Endothelial cell of umbilical vein (primary cell): ENCODE measurements around the gene NOL12. TPM values are rescaled to one million over a fixed set of nuclear protein-coding genes. Genes with fewer than 3 reads are reported as not detected.

Source experiments
- BruUV-seq: library from RNA; stranded (reverse); fragments of 400-500 nt; replicated peaks from 2 replicates; lab custom pipeline; 2021; lab: Mats Ljungman, UMichigan
- CTCF ChIA-PET: fragments of 300-600, 350-600 bp; sonication (Branson Sonifier 250); formaldehyde crosslinking; loops from one replicate; lab custom pipeline; 2021; ENCODE audit warnings: antibody characterized with exemption, inconsistent platforms; lab: Charles Lee
- POLR2A ChIA-PET: fragments of 300-600, 350-600 bp; sonication (Branson Sonifier 250); formaldehyde crosslinking; loops from one replicate; lab custom pipeline; 2021; ENCODE audit warnings: antibody characterized with exemption, inconsistent platforms; lab: Charles Lee
- DNase-seq: peaks from one replicate; pipeline ENCODE4 v3.0.0-alpha.2; 2011; ENCODE audit warnings: low read depth, low spot score
- FAIRE-seq: peaks from 2 replicates; lab custom pipeline; 2011; peaks lifted over from hg19 to GRCh38; lab: Jason Lieb, UNC
- H2AFZ ChIP-seq: 2 replicates; pipeline ENCODE4 v1.6.0; 2012; ENCODE audit warnings: low read depth, low read length, control low read depth, inconsistent platforms
- H3K27ac ChIP-seq: 2 replicates; pipeline ENCODE4 v1.5.1; 2011; ENCODE audit warnings: low read depth, mild to moderate bottlenecking, control low read depth, low read length, moderate library complexity; ENCODE audit not compliant: insufficient read depth
- H3K27me3 ChIP-seq, 2 experiments: 2 replicates each; pipeline versions ENCODE4 v1.6.0 to v1.6.1; 2011; ENCODE audit warnings: low read length in 2 of 2, mixed read lengths in 1 of 2; ENCODE audit not compliant: control insufficient read depth in 2 of 2, insufficient read depth in 2 of 2
- H3K36me3 ChIP-seq, 2 experiments: 2 replicates in 1 of 2; 3 replicates in 1 of 2; pipeline ENCODE4 v1.5.1; 2011; ENCODE audit warnings: low read length in 2 of 2, mild to moderate bottlenecking in 1 of 2, moderate library complexity in 1 of 2; ENCODE audit not compliant: control insufficient read depth in 2 of 2, insufficient read depth in 2 of 2; ENCODE audit errors: extremely low read depth in 1 of 2
- H3K4me1 ChIP-seq: 3 replicates; pipeline ENCODE4 v1.5.1; 2011; ENCODE audit warnings: mild to moderate bottlenecking, low read length; ENCODE audit not compliant: control insufficient read depth, insufficient read depth; ENCODE audit errors: extremely low read depth
- H3K4me2 ChIP-seq: 2 replicates; pipeline ENCODE4 v1.6.1; 2011; ENCODE audit warnings: low read length, control low read depth, mixed read lengths; ENCODE audit not compliant: insufficient read depth
- H3K4me3 ChIP-seq, 3 experiments: fragments of 200-600 bp in 1 of 3; sonication (generic), shearing (Covaris generic) in 1 of 3; replicated peaks in 1 of 3; 2 replicates each; pipeline ENCODE4 v1.5.1; 2011 to 2016; ENCODE audit warnings: control low read depth in 3 of 3, low read length in 3 of 3, mild to moderate bottlenecking in 2 of 3, inconsistent platforms in 1 of 3, low read depth in 1 of 3, moderate library complexity in 1 of 3; ENCODE audit not compliant: insufficient read depth in 1 of 3
- H3K79me2 ChIP-seq: 2 replicates; pipeline ENCODE4 v1.6.0; 2012; ENCODE audit warnings: low read length, inconsistent platforms; ENCODE audit not compliant: control insufficient read depth, insufficient read depth
- H3K9ac ChIP-seq: replicated peaks from 2 replicates; pipeline ENCODE3; 2011; ENCODE audit warnings: low read length, control low read depth; ENCODE audit not compliant: insufficient read depth; ENCODE audit errors: extremely low read depth
- H3K9me1 ChIP-seq: replicated peaks from 3 replicates; pipeline ENCODE4 v1.6.0; 2011; ENCODE audit warnings: mild to moderate bottlenecking, low read length; ENCODE audit not compliant: control insufficient read depth, insufficient read depth; ENCODE audit errors: extremely low read depth
- H3K9me3 ChIP-seq: replicated peaks from 2 replicates; pipeline ENCODE4 v1.5.1; 2012; ENCODE audit warnings: low read length, inconsistent platforms; ENCODE audit not compliant: control insufficient read depth, insufficient read depth
- H4K20me1 ChIP-seq: replicated peaks from 2 replicates; pipeline ENCODE3; 2011; ENCODE audit warnings: mild to moderate bottlenecking, low read length; ENCODE audit not compliant: control insufficient read depth, insufficient read depth; ENCODE audit errors: extremely low read depth
- EZH2 ChIP-seq: IDR thresholded peaks from 2 replicates; pipeline ENCODE4 v1.6.1; 2012; ENCODE audit warnings: borderline replicate concordance, low read depth, mild to moderate bottlenecking, moderate library complexity, low read length, inconsistent platforms; ENCODE audit not compliant: severe bottlenecking
- FOS ChIP-seq: IDR thresholded peaks from 2 replicates; pipeline ENCODE4 v1.6.1; 2011; ENCODE audit warnings: mild to moderate bottlenecking, low read length, moderate library complexity, borderline replicate concordance; ENCODE audit not compliant: insufficient read depth
- GATA2 ChIP-seq: IDR thresholded peaks from 2 replicates; pipeline ENCODE4 v1.7.0; 2011; ENCODE audit warnings: low read depth, mild to moderate bottlenecking, moderate library complexity, mixed read lengths, low read length; ENCODE audit not compliant: insufficient read length, insufficient read depth
- JUN ChIP-seq: IDR thresholded peaks from 2 replicates; pipeline ENCODE4 v1.6.1; 2011; ENCODE audit warnings: borderline replicate concordance, low read depth; ENCODE audit not compliant: insufficient read length, insufficient read depth
- MYC ChIP-seq: IDR thresholded peaks from one replicate; pipeline ENCODE4 v1.6.1; 2011; ENCODE audit warnings: mild to moderate bottlenecking, low read depth, low read length
- POLR2A ChIP-seq: IDR thresholded peaks from 2 replicates; pipeline ENCODE4 v1.6.1; 2012; ENCODE audit warnings: low read depth, mild to moderate bottlenecking, control low read depth, low read length
- POLR2AphosphoS5 ChIP-seq: IDR thresholded peaks from 2 replicates; pipeline ENCODE4 v1.6.1; 2012; ENCODE audit warnings: low read depth, mild to moderate bottlenecking, control low read depth, low read length, moderate library complexity; ENCODE audit not compliant: insufficient read depth
- dilution Hi-C: fragments of 300-500 bp; cut with MboI; formaldehyde crosslinking; loops from one replicate; pipeline ENCODE4 v1.15.0; 2019; ENCODE audit warnings: low sequenced_read_pairs; ENCODE audit not compliant: extremely low pct_ligation_motif_present
- intact Hi-C: fragments of 100-400 bp; cut with micrococcal nuclease; formaldehyde crosslinking; loops from one replicate; pipeline ENCODE4 v1.10.0; 2022
- polyA plus RNA-seq, 4 experiments: library from polyadenylated mRNA; depleted of rRNA in 3 of 4; stranded (reverse) in 3 of 4; unstranded in 1 of 4; fragments of >200 nt; gene quantifications; 2 replicates each; pipeline versions ENCODE4 v1.2.1 to v1.2.3, GENCODE V29; 2011 to 2012; ENCODE audit warnings: missing spikeins in 1 of 4
- total RNA-seq: library from RNA; stranded (reverse); gene quantifications from 2 replicates; pipeline ENCODE4 v1.2.3, GENCODE V29; 2021
- TF ChIP-seq, protein P1 (sequence below): IDR thresholded peaks from 2 replicates; pipeline ENCODE4 v1.6.1; 2011; ENCODE audit not compliant: insufficient read depth, insufficient read length
- TF ChIP-seq, protein P2 (sequence below), 2 donors: IDR thresholded peaks; 1 replicate in 1 of 2; 2 replicates in 1 of 2; pipeline ENCODE4 v1.5.1; 2011; ENCODE audit warnings: low read length in 2 of 2, mild to moderate bottlenecking in 2 of 2, moderate library complexity in 2 of 2, control low read depth in 1 of 2, inconsistent platforms in 1 of 2, low read depth in 1 of 2; ENCODE audit not compliant: insufficient read depth in 1 of 2; ENCODE audit errors: extremely low read depth in 1 of 2

The NOL12 gene
- total and polyA plus RNA-seq, 2 donors (not counting 3 experiments of a cell fraction or from before 2014, with no cell fraction given) = 23.2 to 29.1 TPM

DNA sequence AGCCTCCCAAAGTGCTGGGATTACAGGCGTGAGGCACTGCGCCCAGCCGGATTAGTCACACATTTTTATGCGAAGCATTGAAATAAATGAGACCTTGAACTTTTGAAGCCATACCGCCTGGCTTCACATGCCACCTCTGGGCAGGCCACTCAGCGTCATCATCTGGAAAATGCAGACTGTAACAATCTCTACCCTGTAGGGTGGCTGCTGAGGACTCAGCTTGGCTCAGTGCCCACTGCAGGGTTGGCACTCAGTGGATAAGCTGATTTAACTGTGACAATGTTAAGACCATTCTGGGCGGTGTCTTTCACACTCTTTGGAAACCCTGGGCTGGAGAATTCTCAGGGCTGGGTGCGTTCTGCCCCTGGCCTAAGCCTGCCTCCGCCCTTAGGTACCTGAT, 38.2 kb upstream of the NOL12 start:
- ChIA-PET POLR2A (no interaction called here), CTCF (interaction anchor here (1.9 kb wide), 1 partner anchor 34 kb away, joined by 6 read pairs; no protein-coding TSS in a partner anchor)
- Histone ChIP-seq H3K27ac (no peak overlapping the region), H3K4me3 (no peak overlapping the region), H3K9me3 (no peaks in the 10 kb centered on the region), H3K4me2 (no peak overlapping the region), H4K20me1 (no peaks in the 10 kb centered on the region), H3K4me1 (no peaks in the 10 kb centered on the region), H3K27me3 (no peaks in the 10 kb centered on the region), H3K9me1 (no peaks in the 10 kb centered on the region), H2AFZ (no peak overlapping the region), H3K79me2 (no peaks in the 10 kb centered on the region), H3K9ac (no peak overlapping the region), H3K36me3 (no peaks in the 10 kb centered on the region)
- DNase-seq (no peak), FAIRE-seq (no peak)
- dilution Hi-C loops (no loop called here), intact Hi-C loops (no loop called here)
- no TSS peak for BruUV-seq
- no peak for TF ChIP-seq POLR2AphosphoS5
- TF ChIP-seq GATA2 = no peak

DNA sequence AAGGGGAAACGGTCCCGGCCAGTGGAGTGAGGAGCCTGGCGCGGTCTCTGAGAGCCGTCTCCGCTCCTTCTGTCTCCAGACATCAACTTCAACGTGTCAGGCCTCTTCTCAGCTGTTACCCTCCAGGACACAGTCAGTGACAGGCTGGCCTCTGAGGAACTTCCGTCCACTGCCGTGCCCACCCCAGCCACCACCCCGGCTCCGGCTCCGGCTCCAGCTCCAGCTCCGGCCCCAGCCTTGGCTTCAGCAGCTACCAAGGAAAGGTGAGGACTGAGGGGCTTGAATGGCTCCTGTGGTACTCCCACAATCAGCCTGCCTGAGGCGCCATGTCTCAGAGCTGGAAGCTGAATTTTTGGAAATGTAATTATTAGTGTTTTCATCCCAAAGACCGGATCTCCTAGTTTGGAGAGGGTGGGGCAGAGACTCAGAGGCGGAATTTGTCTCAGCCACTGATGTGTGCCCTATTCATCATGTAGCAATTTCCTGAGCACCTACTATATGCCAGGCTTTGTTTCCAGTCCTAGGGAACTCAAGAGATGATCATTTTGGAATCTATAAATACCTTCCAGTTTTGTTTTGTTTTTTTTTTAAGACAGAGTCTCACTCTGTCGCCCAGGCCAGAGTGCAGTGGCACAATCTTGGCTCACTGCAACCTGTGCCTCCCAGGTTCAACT, 35.5 kb upstream of the NOL12 start:
- Histone ChIP-seq H3K36me3 (no peaks in the 10 kb centered on the region), H3K79me2 (no peaks in the 10 kb centered on the region), H3K9ac (no peak overlapping the region), H4K20me1 (no peaks in the 10 kb centered on the region), H3K27me3 (no peaks in the 10 kb centered on the region), H3K4me3 (no peak overlapping the region), H3K9me3 (no peaks in the 10 kb centered on the region), H3K4me2 (no peak overlapping the region), H3K27ac (no peak overlapping the region), H3K4me1 (no peaks in the 10 kb centered on the region), H2AFZ (no peak overlapping the region), H3K9me1 (no peaks in the 10 kb centered on the region)
- FAIRE-seq (no peak), DNase-seq (no peak)
- intact Hi-C loops = no loop called here
- POLR2A ChIA-PET = no interaction called here
- no TSS peak for BruUV-seq
- CTCF ChIA-PET = interaction anchor here (0.6 to 2.4 kb wide), 2 partner anchors 8 to 10 kb away, joined by 3 to 6 read pairs; partner anchors contain the start of gene PDXP
- TF ChIP-seq EZH2 (no peak), POLR2AphosphoS5 (no peak), GATA2 (no peak), JUN (no peak), MYC (no peak), FOS (no peak), POLR2A (no peak)
- TF ChIP-seq, protein P1, sequence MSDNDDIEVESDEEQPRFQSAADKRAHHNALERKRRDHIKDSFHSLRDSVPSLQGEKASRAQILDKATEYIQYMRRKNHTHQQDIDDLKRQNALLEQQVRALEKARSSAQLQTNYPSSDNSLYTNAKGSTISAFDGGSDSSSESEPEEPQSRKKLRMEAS = no peak
- TF ChIP-seq, protein P2, sequence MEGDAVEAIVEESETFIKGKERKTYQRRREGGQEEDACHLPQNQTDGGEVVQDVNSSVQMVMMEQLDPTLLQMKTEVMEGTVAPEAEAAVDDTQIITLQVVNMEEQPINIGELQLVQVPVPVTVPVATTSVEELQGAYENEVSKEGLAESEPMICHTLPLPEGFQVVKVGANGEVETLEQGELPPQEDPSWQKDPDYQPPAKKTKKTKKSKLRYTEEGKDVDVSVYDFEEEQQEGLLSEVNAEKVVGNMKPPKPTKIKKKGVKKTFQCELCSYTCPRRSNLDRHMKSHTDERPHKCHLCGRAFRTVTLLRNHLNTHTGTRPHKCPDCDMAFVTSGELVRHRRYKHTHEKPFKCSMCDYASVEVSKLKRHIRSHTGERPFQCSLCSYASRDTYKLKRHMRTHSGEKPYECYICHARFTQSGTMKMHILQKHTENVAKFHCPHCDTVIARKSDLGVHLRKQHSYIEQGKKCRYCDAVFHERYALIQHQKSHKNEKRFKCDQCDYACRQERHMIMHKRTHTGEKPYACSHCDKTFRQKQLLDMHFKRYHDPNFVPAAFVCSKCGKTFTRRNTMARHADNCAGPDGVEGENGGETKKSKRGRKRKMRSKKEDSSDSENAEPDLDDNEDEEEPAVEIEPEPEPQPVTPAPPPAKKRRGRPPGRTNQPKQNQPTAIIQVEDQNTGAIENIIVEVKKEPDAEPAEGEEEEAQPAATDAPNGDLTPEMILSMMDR (IDR thresholded peaks at IDR 0.05; ENCODE audit: extremely low read depth in 1 of 2, insufficient read depth in 1 of 2, low read depth in 1 of 2, low read length in 2 of 2) = no peak
- dilution Hi-C loops = no loop called here
